ENCODE results near the gene SMC1A.

The SMC1A gene

DNA sequence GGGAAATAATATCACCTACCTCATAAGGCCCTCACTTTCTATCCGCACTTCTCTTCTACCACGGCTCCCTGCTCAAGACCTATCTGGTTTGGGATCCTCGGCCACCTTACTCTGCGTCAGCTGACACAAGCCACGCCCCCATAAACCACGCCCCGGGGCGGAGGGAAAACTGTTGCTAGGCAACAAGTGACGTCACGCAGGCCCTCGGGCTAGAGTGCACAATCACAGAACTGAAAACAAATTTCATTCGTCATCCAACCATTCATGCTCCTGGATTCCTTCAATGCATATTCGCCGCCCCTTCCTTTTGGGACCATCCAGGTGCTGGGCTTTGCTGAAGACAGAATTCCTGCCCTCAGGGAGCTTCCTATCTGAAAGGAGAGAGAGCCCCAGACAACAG, 66.3 kb downstream of the SMC1A start:
- no peak for DNase-seq (ENCODE audit: low spot score)
- in situ Hi-C loops (cut with MboI; ENCODE audit: low sequenced_read_pairs, unreplicated experiment) = no loop called here
- TF ChIP-seq, protein P1, sequence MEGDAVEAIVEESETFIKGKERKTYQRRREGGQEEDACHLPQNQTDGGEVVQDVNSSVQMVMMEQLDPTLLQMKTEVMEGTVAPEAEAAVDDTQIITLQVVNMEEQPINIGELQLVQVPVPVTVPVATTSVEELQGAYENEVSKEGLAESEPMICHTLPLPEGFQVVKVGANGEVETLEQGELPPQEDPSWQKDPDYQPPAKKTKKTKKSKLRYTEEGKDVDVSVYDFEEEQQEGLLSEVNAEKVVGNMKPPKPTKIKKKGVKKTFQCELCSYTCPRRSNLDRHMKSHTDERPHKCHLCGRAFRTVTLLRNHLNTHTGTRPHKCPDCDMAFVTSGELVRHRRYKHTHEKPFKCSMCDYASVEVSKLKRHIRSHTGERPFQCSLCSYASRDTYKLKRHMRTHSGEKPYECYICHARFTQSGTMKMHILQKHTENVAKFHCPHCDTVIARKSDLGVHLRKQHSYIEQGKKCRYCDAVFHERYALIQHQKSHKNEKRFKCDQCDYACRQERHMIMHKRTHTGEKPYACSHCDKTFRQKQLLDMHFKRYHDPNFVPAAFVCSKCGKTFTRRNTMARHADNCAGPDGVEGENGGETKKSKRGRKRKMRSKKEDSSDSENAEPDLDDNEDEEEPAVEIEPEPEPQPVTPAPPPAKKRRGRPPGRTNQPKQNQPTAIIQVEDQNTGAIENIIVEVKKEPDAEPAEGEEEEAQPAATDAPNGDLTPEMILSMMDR (IDR thresholded peaks at IDR 0.05; ENCODE audit: borderline replicate concordance, control extremely low read depth, extremely low read depth, insufficient read depth, missing control alignments) = no peak

DNA sequence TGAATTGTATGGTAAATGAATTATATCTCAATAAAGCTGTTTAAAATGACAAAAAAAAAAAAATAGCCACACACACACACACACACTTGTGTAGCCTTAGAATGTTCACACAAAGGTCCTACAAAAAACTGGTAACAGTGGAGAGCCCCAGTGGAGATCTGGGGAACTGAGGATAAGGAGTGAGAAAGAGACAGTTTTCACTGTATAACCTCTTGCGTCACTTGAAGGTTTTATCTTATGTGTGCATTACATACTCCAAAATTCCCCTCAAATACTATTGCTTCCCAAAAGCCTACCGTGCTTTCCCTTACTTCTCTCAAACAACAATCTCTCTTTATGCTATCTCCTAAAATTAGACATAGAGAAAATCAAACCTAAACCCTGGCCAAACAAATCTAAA, 67.8 kb downstream of the SMC1A start:
- in situ Hi-C loops (cut with MboI; ENCODE audit: low sequenced_read_pairs, unreplicated experiment) = no loop called here
- DNase-seq (ENCODE audit: low spot score) = no peak
- TF ChIP-seq, protein P1 (IDR thresholded peaks at IDR 0.05; ENCODE audit: borderline replicate concordance, control extremely low read depth, extremely low read depth, insufficient read depth, missing control alignments) = no peak

DNA sequence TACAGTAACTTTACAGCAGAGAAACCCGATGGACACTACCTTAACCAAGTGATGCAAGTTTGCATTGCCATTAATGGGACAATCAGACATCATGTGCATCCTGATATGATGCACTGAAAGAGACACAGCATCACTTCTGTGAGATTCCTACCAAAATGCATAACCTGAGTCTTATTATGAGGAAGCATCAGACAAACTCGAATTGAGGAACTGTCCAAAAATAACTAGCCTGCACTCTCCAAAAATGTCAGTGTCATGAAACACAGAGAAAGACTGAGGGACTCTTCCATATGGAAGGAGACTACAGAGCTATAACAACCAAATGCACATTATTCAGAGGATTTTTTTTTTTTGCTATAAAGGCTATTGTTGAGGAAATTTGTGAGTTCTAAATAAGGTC, 74.5 kb downstream of the SMC1A start:
- no peak for DNase-seq (ENCODE audit: low spot score)
- in situ Hi-C loops (cut with MboI; ENCODE audit: low sequenced_read_pairs, unreplicated experiment) = no loop called here

DNA sequence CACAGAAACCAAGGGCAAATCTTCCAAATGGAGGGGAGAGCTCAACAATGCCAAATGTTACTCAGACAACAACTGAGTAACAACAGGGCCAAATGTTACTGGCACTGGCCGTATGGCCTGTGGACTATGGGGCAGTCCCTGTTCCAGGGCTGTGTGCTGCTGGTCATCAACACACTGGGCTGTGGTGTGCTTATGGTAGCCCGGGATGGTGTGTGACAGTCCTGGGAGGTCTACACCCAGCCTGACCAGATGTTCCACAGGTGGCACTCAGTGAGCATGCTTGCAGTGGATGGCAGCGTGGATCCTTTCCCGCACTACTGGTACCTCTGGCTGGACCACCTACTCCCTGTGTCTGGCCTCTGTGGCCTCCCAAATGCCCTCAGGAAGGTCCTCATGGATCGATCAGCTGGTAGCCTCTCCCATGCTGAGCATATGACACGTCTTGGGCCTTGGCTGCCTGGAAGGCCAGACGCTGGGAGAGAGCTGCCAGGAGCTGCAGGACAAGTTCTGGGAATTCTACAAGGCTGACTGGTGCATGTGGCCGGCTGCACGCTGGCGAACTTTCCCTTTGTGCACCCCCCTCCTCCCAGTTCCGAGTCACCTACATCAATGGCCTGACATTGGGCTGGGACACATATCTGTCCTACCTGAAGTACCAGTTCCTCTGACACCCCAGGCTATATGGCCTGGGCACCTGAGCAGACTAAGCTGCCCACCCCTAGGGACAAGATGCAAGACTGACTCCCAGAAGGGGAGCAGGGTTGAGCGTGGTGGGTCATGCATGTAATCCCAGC, 81.4 kb downstream of the SMC1A start:
- TF ChIP-seq, protein P1 (IDR thresholded peaks at IDR 0.05; ENCODE audit: borderline replicate concordance, control extremely low read depth, extremely low read depth, insufficient read depth, missing control alignments) = no peak
- in situ Hi-C loops (cut with MboI; ENCODE audit: low sequenced_read_pairs, unreplicated experiment) = no loop called here
- DNase-seq (ENCODE audit: low spot score) = no peak

More for the DNA sequence above, 74.5 kb downstream of the SMC1A start:
- TF ChIP-seq, protein P1 (IDR thresholded peaks at IDR 0.05; ENCODE audit: borderline replicate concordance, control extremely low read depth, extremely low read depth, insufficient read depth, missing control alignments) = no peak

DNA sequence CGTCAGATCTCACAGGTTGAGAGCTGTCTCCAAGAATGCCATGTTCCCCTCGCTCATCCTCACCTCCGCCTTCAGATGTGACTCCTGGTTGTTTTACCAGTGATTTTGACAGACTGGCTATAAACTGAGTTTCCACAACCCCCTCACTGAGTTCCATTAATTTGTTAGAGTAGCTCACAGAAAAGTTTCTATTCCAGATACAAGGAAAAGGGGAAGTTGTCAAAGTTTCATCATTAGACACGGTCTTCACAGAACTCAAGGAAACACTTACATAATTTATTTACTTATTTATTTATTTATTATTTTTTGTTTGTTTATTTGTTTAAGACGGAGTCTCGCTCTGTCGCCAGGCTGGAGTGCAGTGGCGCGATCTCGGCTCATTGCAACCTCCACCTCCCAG, 85.4 kb downstream of the SMC1A start:
- DNase-seq (ENCODE audit: low spot score) = no peak
- in situ Hi-C loops (cut with MboI; ENCODE audit: low sequenced_read_pairs, unreplicated experiment) = no loop called here
- TF ChIP-seq, protein P1 (IDR thresholded peaks at IDR 0.05; ENCODE audit: borderline replicate concordance, control extremely low read depth, extremely low read depth, insufficient read depth, missing control alignments) = no peak

DNA sequence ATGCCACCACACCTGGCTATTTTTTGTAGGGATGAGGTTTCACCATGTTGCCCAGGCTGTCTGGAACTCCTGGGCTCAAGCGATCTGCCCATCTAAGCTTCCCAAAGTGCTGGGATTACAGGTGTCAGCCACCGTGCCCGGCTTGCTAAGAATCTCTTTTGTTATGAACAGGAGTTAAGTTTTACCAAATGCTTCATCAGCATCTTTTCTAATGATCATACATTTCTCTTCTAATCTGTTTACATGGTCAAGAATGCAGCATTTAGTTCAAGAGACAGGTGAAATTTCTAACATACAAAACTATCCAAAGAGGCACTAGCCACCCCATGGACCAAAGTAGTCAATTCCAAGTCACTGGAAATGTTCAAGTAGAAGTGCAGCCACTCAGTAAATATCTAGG, 88.6 kb downstream of the SMC1A start:
- in situ Hi-C loops (cut with MboI; ENCODE audit: low sequenced_read_pairs, unreplicated experiment) = no loop called here
- TF ChIP-seq, protein P1 (IDR thresholded peaks at IDR 0.05; ENCODE audit: borderline replicate concordance, control extremely low read depth, extremely low read depth, insufficient read depth, missing control alignments) = no peak
- no peak for DNase-seq (ENCODE audit: low spot score)
